Retina (tissue), 1 donor: ENCODE measurements around the gene GAP43.
"Not testable (repeated sequence)": the region's sequence is repeated elsewhere in the genome, so short reads cannot be mapped to it uniquely, and the experiment has no call there.

Source experiments
- DNase-seq: peaks from one replicate; pipeline ENCODE4 v3.0.0-alpha.2; 2016

The GAP43 gene

GRCh38 chr3:115698851-115699591 lies 75.7 kb downstream of the GAP43 start:
- DNase-seq = peak; percentile 73

GRCh38 chr3:115699706-115700105 lies 76.4 kb downstream of the GAP43 start:
- DNase-seq = no peak

GRCh38 chr3:115702598-115702997 lies 79.3 kb downstream of the GAP43 start:
- DNase-seq = no peak

GRCh38 chr3:115704661-115705338 lies 81.5 kb downstream of the GAP43 start:
- no peak for DNase-seq

GRCh38 chr3:115706311-115706829 lies 83.1 kb downstream of the GAP43 start:
- no peak for DNase-seq

- DNase-seq = no peak
Observed at GRCh38 chr3:115708540-115708939, 85.2 kb downstream of the GAP43 start.

- DNase-seq = no peak
Observed at GRCh38 chr3:115709093-115709492, 85.8 kb downstream of the GAP43 start.

- DNase-seq = no peak
Observed at GRCh38 chr3:115709931-115710330, 86.6 kb downstream of the GAP43 start.

GRCh38 chr3:115710799-115711198 lies 87.5 kb downstream of the GAP43 start:
- DNase-seq = no peak

GRCh38 chr3:115712871-115713270 lies 89.6 kb downstream of the GAP43 start:
- no peak for DNase-seq

GRCh38 chr3:115713284-115713683 lies 90.0 kb downstream of the GAP43 start:
- peak; percentile 71 for DNase-seq

- DNase-seq = no peak
Observed at GRCh38 chr3:115715241-115715745, 92.0 kb downstream of the GAP43 start.

- no peak for DNase-seq
Observed at GRCh38 chr3:115720983-115721382, 97.7 kb downstream of the GAP43 start.

GRCh38 chr3:115725800-115726199 lies 102.5 kb downstream of the GAP43 start:
- no peak for DNase-seq

- DNase-seq = no peak
Observed at GRCh38 chr3:115727135-115727534, 103.8 kb downstream of the GAP43 start.

- no peak for DNase-seq
Observed at GRCh38 chr3:115728013-115728412, 104.7 kb downstream of the GAP43 start.

- not testable (repeated sequence) for DNase-seq
Observed at GRCh38 chr3:115736341-115736740, 113.0 kb downstream of the GAP43 start.

- DNase-seq = no peak
Observed at GRCh38 chr3:115741650-115742049, 118.3 kb downstream of the GAP43 start.

GRCh38 chr3:115744516-115744915 lies 121.2 kb downstream of the GAP43 start:
- not testable (repeated sequence) for DNase-seq

GRCh38 chr3:115752978-115753377 lies 129.7 kb downstream of the GAP43 start:
- not testable (repeated sequence) for DNase-seq

GRCh38 chr3:115758076-115758763 lies 134.9 kb downstream of the GAP43 start:
- DNase-seq = no peak

- DNase-seq = peak; percentile 71
Observed at GRCh38 chr3:115760716-115761115, 137.4 kb downstream of the GAP43 start.

- DNase-seq = no peak
Observed at GRCh38 chr3:115761927-115762305, 138.6 kb downstream of the GAP43 start.
